Measurements from ENCODE around the gene MAST2. TPM values are rescaled to one million over a fixed set of nuclear protein-coding genes. Genes with fewer than 3 reads are reported as not detected.

MAST2 gene
- total RNA-seq, 1 donor from 2014 or later = 60.7 TPM

GRCh38 chr1:45769261-45769932 lies 34.0 kb upstream of the MAST2 start:
- Mint-ChIP-seq H3K27ac (no peak overlapping the region), H3K27me3 (ENCODE audit: low read depth) (no peaks in the 10 kb centered on the region)
- no peak for DNase-seq (ENCODE audit: low spot score in 2 of 2, unreplicated experiment in 2 of 2)

GRCh38 chr1:45772971-45773370 lies 30.4 kb upstream of the MAST2 start:
- H3K27me3 Mint-ChIP-seq (ENCODE audit: low read depth) = no peaks in the 10 kb centered on the region
- no peaks in the 10 kb centered on the region for H3K9me3 Mint-ChIP-seq
- no peak overlapping the region for H3K27ac Mint-ChIP-seq

More at GRCh38 chr1:45769261-45769932, 34.0 kb upstream of the MAST2 start:
- no peak for TF ChIP-seq CTCF (IDR thresholded peaks at IDR 0.05; ENCODE audit: unreplicated experiment)
- Mint-ChIP-seq H3K4me3 (no peak overlapping the region), H3K4me1 (peaks cover 5% of the 10 kb centered on the region), H3K9me3 (no peaks in the 10 kb centered on the region), H3K36me3 (no peaks in the 10 kb centered on the region)

GRCh38 chr1:45775794-45776193 lies 27.6 kb upstream of the MAST2 start:
- DNase-seq (ENCODE audit: low spot score in 2 of 2, unreplicated experiment in 2 of 2) = no peak
- Mint-ChIP-seq H3K27ac (no peak overlapping the region), H3K9me3 (no peaks in the 10 kb centered on the region), H3K4me3 (no peak overlapping the region), H3K27me3 (ENCODE audit: low read depth) (peaks cover 6% of the 10 kb centered on the region), H3K4me1 (no peaks in the 10 kb centered on the region), H3K36me3 (no peaks in the 10 kb centered on the region)
- TF ChIP-seq CTCF (IDR thresholded peaks at IDR 0.05; ENCODE audit: unreplicated experiment) = no peak

More at GRCh38 chr1:45772971-45773370, 30.4 kb upstream of the MAST2 start:
- TF ChIP-seq CTCF (IDR thresholded peaks at IDR 0.05; ENCODE audit: unreplicated experiment) = no peak
- Mint-ChIP-seq H3K4me3 (no peak overlapping the region), H3K4me1 (peaks cover 1% of the 10 kb centered on the region), H3K36me3 (no peaks in the 10 kb centered on the region)
- no peak for DNase-seq (ENCODE audit: low spot score in 2 of 2, unreplicated experiment in 2 of 2)

- H3K27me3 Mint-ChIP-seq (ENCODE audit: low read depth) = peaks cover 18% of the 10 kb centered on the region
- no peak overlapping the region for H3K27ac Mint-ChIP-seq
- H3K36me3 Mint-ChIP-seq = no peaks in the 10 kb centered on the region
- H3K4me3 Mint-ChIP-seq = no peak overlapping the region
- TF ChIP-seq CTCF (IDR thresholded peaks at IDR 0.05; ENCODE audit: unreplicated experiment) = no peak
- H3K4me1 Mint-ChIP-seq = no peaks in the 10 kb centered on the region
- DNase-seq (ENCODE audit: low spot score in 2 of 2, unreplicated experiment in 2 of 2) = no peak
- no peaks in the 10 kb centered on the region for H3K9me3 Mint-ChIP-seq
Measured at GRCh38 chr1:45785583-45785982, 17.8 kb upstream of the MAST2 start.

- TF ChIP-seq CTCF (IDR thresholded peaks at IDR 0.05; ENCODE audit: unreplicated experiment) = no peak
- Mint-ChIP-seq H3K27ac (no peak overlapping the region), H3K4me3 (no peak overlapping the region), H3K4me1 (no peaks in the 10 kb centered on the region), H3K27me3 (ENCODE audit: low read depth) (peaks cover 3% of the 10 kb centered on the region), H3K9me3 (no peaks in the 10 kb centered on the region), H3K36me3 (no peaks in the 10 kb centered on the region)
- no peak for DNase-seq (ENCODE audit: low spot score in 2 of 2, unreplicated experiment in 2 of 2)
Measured at GRCh38 chr1:45787905-45788304, 15.5 kb upstream of the MAST2 start.
